ENCODE measurements around the gene MALT1.

DNA sequence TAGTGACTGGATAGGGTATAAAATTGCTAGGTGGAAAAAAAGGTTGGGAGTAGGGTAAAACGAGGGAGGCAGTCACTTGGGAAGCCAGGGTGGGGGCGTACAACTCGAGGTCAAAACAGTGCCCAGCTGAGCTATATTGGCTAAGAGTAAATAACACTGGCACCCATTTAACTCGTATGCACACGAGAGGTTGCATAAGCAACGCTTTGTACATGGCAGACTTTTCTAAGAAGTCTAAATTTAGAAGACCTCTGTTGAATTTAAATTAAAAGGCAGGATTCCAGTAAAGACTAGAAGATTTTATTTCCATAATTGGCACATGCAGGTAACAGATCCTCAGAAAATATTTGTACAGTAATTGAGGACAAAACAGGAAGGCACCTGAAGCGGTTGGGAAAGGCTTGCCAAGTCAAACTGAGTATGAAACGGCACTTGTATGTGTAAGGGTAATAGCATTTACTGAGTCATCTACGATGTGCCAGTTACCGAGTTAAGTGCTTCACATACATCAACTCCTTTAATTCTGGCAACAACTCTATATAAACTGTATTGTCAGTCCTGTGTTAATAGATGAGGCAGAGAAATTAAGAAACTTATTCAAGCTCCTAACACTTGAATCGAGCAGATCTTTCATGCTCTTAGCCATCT, 1.4 kb upstream of the MALT1 start:
- TF ChIP-seq, protein P1, sequence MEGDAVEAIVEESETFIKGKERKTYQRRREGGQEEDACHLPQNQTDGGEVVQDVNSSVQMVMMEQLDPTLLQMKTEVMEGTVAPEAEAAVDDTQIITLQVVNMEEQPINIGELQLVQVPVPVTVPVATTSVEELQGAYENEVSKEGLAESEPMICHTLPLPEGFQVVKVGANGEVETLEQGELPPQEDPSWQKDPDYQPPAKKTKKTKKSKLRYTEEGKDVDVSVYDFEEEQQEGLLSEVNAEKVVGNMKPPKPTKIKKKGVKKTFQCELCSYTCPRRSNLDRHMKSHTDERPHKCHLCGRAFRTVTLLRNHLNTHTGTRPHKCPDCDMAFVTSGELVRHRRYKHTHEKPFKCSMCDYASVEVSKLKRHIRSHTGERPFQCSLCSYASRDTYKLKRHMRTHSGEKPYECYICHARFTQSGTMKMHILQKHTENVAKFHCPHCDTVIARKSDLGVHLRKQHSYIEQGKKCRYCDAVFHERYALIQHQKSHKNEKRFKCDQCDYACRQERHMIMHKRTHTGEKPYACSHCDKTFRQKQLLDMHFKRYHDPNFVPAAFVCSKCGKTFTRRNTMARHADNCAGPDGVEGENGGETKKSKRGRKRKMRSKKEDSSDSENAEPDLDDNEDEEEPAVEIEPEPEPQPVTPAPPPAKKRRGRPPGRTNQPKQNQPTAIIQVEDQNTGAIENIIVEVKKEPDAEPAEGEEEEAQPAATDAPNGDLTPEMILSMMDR (IDR thresholded peaks at IDR 0.05; ENCODE audit: poor library complexity, severe bottlenecking): no peak
- TF ChIP-seq EZH2 (IDR thresholded peaks at IDR 0.05; ENCODE audit: borderline replicate concordance, insufficient read depth, low read length, poor library complexity, severe bottlenecking): no peak
- TF ChIP-seq POLR2AphosphoS5 (IDR thresholded peaks at IDR 0.05): no peak
- no peak for TF ChIP-seq EP300 (conservative IDR thresholded peaks at IDR 0.05; ENCODE audit: poor library complexity, severe bottlenecking)
